DMS153 treated with DMSO at 0.1 percent for 48 hours (cell line): ENCODE data around the gene MFGE8.

Experiments used
- DNase-seq: peaks from one replicate; lab custom pipeline; 2025; ENCODE audit not compliant: unreplicated experiment; lab: John Stamatoyannopoulos, UW

MFGE8 gene

DNA sequence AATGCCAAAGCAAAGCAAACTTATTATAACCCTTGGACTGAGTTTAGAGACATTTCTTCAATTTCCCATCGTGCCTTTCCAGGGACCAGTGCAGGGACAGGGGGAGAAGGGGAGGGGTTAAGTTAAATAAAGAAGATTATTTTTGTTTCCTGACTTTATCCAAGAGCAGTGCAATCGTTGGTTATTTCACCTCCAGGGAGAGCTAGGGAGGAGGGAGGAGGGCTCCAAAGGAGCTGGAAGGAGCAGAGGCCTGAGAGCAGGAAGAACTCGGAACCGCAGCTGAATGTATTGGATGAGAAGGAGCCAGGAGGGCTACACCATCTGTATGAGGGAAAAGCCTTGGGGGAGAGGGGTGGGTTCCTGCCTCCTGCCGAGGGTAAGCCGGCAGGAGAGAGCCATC, 38.5 kb downstream of the MFGE8 start:
- no peak for DNase-seq

- DNase-seq = no peak
Observed at GRCh38 chr15:88874275-88874674, 38.9 kb downstream of the MFGE8 start.

GRCh38 chr15:88873786-88874185, 39.4 kb downstream of the MFGE8 start:
- DNase-seq = no peak

GRCh38 chr15:88872706-88873105, 40.5 kb downstream of the MFGE8 start:
- DNase-seq = no peak

GRCh38 chr15:88872106-88872505, 41.1 kb downstream of the MFGE8 start:
- DNase-seq = no peak

GRCh38 chr15:88871313-88871712, 41.9 kb downstream of the MFGE8 start:
- DNase-seq = no peak

DNA sequence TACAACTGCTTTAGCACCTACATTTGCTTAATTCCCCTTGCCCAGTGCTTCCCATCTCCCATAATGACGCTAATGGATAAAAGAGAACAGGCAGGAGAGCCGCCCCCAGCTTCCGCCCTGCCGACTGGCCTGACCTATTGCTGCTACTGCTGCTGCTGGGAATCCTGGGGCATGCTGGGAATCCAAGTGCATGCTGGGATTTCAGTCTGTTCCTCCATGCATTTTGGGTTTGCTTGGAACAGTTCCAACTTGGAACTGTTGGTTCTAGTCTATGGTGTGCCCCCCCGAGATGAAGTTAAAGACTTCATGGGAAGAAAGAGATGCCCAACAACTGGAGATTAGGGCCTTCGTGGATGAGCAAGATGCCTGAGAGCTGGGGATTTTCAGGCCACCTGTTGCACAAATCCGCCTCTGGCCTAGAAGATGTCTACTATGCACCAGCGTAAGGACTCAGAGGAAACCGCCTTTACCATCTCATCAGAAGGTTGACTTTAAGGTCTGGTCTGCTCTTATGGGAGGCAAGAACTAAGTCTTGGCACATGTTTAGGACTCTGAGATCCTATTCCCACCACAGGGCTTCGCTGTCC, 46.8 kb downstream of the MFGE8 start:
- no peak for DNase-seq

GRCh38 chr15:88865498-88866099, 47.6 kb downstream of the MFGE8 start:
- no peak for DNase-seq

- DNase-seq = no peak
Observed at GRCh38 chr15:88864861-88865497, 48.2 kb downstream of the MFGE8 start.

DNA sequence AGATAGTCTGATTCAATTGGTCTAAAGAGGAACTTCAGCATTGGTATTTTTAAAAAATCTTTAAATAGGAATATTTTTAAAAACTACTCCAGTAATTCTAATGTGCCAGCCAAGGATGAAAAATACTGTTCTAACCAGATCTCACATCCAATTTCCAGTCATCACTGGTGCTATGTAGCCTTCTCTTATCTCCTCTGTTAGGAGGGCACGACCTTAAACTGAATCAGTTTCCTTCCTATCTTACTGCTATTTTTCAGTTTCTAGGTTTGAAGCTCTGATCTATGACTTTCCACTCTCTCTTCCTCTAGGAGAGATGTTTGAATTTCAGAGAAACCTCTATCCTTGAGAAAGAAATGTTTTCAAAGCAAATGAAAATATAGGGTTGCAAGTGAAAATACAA, 49.8 kb downstream of the MFGE8 start:
- no peak for DNase-seq

DNA sequence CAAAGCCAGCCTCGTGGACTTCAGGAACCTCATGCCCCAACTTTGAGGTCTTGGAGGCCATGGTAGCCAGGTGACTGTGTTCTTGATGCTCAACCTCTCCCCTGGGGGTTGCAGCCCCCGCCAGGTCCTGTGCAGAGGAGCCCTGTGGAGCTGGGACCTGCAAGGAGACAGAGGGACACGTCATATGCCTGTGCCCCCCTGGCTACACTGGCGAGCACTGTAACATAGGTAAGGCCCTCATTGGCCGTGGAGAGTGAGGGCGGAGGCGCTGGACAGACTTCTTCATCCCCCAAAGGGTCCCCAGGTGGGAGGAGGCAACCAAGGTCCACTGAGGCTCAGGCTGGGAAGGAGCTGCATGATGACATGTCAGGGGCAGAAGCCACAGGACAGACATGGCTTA, 53.0 kb downstream of the MFGE8 start:
- no peak for DNase-seq

GRCh38 chr15:88859550-88859949, 53.6 kb downstream of the MFGE8 start:
- no peak for DNase-seq

GRCh38 chr15:88858934-88859333, 54.2 kb downstream of the MFGE8 start:
- DNase-seq = no peak

DNA sequence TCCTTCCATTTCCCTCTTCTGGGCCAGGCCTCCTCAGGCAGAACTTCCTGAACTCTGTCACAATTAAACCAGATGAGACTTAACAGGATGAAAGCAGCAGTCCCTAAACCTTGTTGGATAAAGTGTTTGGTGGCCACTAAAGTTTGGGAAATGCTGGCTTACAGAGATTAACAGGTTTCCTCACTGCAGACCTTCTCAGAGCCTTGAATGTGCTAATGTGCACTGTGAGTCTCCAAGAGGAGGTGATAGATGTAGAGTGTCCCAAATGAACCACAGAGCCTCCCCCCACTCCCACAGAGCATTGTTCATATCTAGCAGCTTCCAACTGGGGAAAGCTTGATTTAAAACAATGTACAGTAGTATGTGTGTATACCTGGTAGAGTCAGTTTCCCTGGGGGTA, 60.7 kb downstream of the MFGE8 start:
- no peak for DNase-seq

GRCh38 chr15:88849376-88850072, 63.7 kb downstream of the MFGE8 start:
- DNase-seq = no peak
